Neuronal stem cell (in vitro differentiated cells): ENCODE data around the gene TANK.

Source experiments
- DNase-seq: peaks from one replicate; pipeline ENCODE4 v3.0.0-alpha.2; 2013; ENCODE audit warnings: low spot score
- H2AFZ ChIP-seq: one replicate; pipeline ENCODE4 v1.6.1; 2013; ENCODE audit warnings: mild to moderate bottlenecking, low read length, inconsistent platforms
- H2AK5ac ChIP-seq: 2 replicates; pipeline ENCODE4 v1.6.1; 2013; ENCODE audit warnings: low read depth, mild to moderate bottlenecking, inconsistent platforms, low read length, moderate library complexity, mixed read lengths
- H2BK120ac ChIP-seq: 2 replicates; pipeline ENCODE4 v1.6.1; 2013; ENCODE audit warnings: low read depth, mild to moderate bottlenecking, inconsistent platforms, low read length, moderate library complexity, mixed read lengths
- H2BK12ac ChIP-seq: one replicate; pipeline ENCODE4 v1.6.1; 2013; ENCODE audit warnings: low read length, inconsistent platforms
- H2BK15ac ChIP-seq: 2 replicates; pipeline ENCODE4 v1.6.1; 2013; ENCODE audit warnings: mild to moderate bottlenecking, low read length, inconsistent platforms, mixed read lengths
- H2BK5ac ChIP-seq: one replicate; pipeline ENCODE4 v1.6.1; 2013; ENCODE audit warnings: inconsistent platforms, mild to moderate bottlenecking, low read length, moderate library complexity
- H3K14ac ChIP-seq: one replicate; pipeline ENCODE4 v1.6.1; 2013; ENCODE audit warnings: low read length, inconsistent platforms
- H3K18ac ChIP-seq: 2 replicates; pipeline ENCODE4 v1.6.1; 2013; ENCODE audit warnings: low read length, inconsistent platforms
- H3K23ac ChIP-seq: 2 replicates; pipeline ENCODE4 v1.6.1; 2013; ENCODE audit warnings: low read depth, mild to moderate bottlenecking, mixed read lengths, low read length, inconsistent platforms; ENCODE audit not compliant: poor library complexity
- H3K27ac ChIP-seq: replicated peaks from 3 replicates; pipeline ENCODE4 v1.5.1; 2013; ENCODE audit warnings: low read length, inconsistent platforms
- H3K27me3 ChIP-seq, 3 experiments: 2 replicates each; pipeline ENCODE4 v1.6.1; 2013; ENCODE audit warnings: low read length in 3 of 3, mild to moderate bottlenecking in 2 of 3, inconsistent platforms in 1 of 3, low read depth in 1 of 3, mixed read lengths in 1 of 3, moderate library complexity in 1 of 3; ENCODE audit not compliant: control insufficient read depth in 3 of 3, insufficient read depth in 3 of 3
- H3K36me3 ChIP-seq, 2 donors: replicated peaks in 1 of 2; 2 replicates each; pipeline ENCODE4 v1.6.1; 2013; ENCODE audit warnings: low read length in 2 of 2; ENCODE audit not compliant: control insufficient read depth in 2 of 2, insufficient read depth in 2 of 2
- H3K4ac ChIP-seq: 2 replicates; pipeline ENCODE4 v1.6.1; 2013; ENCODE audit warnings: inconsistent platforms, mild to moderate bottlenecking, low read length, moderate library complexity
- H3K4me1 ChIP-seq, 2 donors: 1 replicate in 1 of 2; 2 replicates in 1 of 2; pipeline ENCODE4 v1.6.1; 2013; ENCODE audit warnings: low read length in 2 of 2, low read depth in 1 of 2; ENCODE audit not compliant: control insufficient read depth in 2 of 2, insufficient read depth in 1 of 2
- H3K4me2 ChIP-seq: one replicate; pipeline ENCODE4 v1.6.1; 2013; ENCODE audit warnings: mild to moderate bottlenecking, low read length, inconsistent platforms; ENCODE audit not compliant: insufficient read depth, poor library complexity, severe bottlenecking
- H3K4me3 ChIP-seq, 2 donors: 2 replicates each; pipeline ENCODE4 v1.5.1; 2013; ENCODE audit warnings: low read length in 2 of 2, mild to moderate bottlenecking in 2 of 2, inconsistent platforms in 1 of 2, moderate library complexity in 1 of 2
- H3K79me1 ChIP-seq: one replicate; pipeline ENCODE4 v1.6.1; 2013; ENCODE audit warnings: low read depth, mild to moderate bottlenecking, inconsistent platforms, low read length, moderate library complexity
- H3K9ac ChIP-seq: one replicate; pipeline ENCODE4 v1.6.1; 2013; ENCODE audit warnings: mild to moderate bottlenecking, low read depth, low read length, inconsistent platforms; ENCODE audit not compliant: poor library complexity
- H3K9me3 ChIP-seq, 2 donors: replicated peaks in 1 of 2; 2 replicates each; pipeline versions ENCODE3 to v1.6.1; 2013; ENCODE audit warnings: low read length in 2 of 2, mild to moderate bottlenecking in 2 of 2, inconsistent platforms in 1 of 2, low read depth in 1 of 2, mixed read lengths in 1 of 2, moderate library complexity in 1 of 2; ENCODE audit not compliant: control insufficient read depth in 2 of 2, insufficient read depth in 1 of 2
- H4K8ac ChIP-seq: one replicate; pipeline ENCODE4 v1.6.1; 2013; ENCODE audit warnings: low read depth, mild to moderate bottlenecking, inconsistent platforms, low read length, moderate library complexity
- H4K91ac ChIP-seq: one replicate; pipeline ENCODE4 v1.6.1; 2013; ENCODE audit warnings: low read length, low read depth, mild to moderate bottlenecking, inconsistent platforms; ENCODE audit not compliant: poor library complexity
- WGBS, 2 donors: extraction: QIAGEN DNeasy Blood & Tissue Kit; methylation state at CpG; one replicate each; pipeline ENCODE4 v1.1.7; 2013; ENCODE audit warnings: missing lambda C conversion rate in 2 of 2, mixed read lengths in 1 of 2; ENCODE audit not compliant: insufficient read length in 2 of 2, insufficient replicate concordance in 1 of 2; ENCODE audit errors: extremely low coverage in 2 of 2; 5-methylcytosine and 5-hydroxymethylcytosine counted together

TANK gene

DNA sequence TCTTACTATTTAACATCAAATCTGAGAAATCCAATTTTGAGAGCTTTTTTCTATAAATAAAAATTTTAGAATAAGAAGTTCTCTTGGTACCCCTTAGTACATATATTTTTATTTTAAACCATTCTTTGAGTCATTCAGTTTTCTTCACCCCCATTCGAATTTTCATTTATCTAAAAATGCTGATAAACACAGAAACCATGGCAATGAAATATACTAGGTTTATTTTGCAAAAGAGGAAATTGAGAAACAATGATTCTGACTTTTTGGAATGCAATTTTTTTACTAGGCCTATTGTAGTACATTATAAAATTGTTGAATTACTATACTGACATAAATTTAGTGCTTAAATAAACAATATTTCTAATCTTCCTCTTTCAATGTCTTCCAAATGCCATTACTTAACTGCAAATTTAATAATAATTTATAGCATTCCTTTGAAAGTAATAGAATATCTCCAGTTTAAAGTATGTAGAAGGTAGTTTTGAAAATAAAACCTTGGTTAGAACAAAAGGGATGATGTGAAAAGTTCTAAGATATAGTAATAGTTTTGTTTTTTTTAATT, 46.3 kb downstream of the TANK start:
- no peak overlapping the region for H3K4ac ChIP-seq
- no peaks in the 10 kb centered on the region for H3K79me1 ChIP-seq
- no peak overlapping the region for H3K4me3 ChIP-seq
- no peak overlapping the region for H3K14ac ChIP-seq
- no peak overlapping the region for H3K27ac ChIP-seq
- no peak overlapping the region for H2AFZ ChIP-seq
- no peak overlapping the region for H3K18ac ChIP-seq
- no peak overlapping the region for H2BK12ac ChIP-seq
- H2AK5ac ChIP-seq: no peak overlapping the region
- no peak overlapping the region for H2BK15ac ChIP-seq
- no peak overlapping the region for H3K23ac ChIP-seq
- peaks cover 2 to 47% of the 10 kb centered on the region in 2 donors for H3K36me3 ChIP-seq
- no peak overlapping the region for H2BK120ac ChIP-seq
- peaks cover 0 to 2% of the 10 kb centered on the region in 2 donors for H3K4me1 ChIP-seq
- DNase-seq: no peak
- H4K91ac ChIP-seq: no peak overlapping the region
- no peak overlapping the region for H3K9ac ChIP-seq
- H2BK5ac ChIP-seq: no peak overlapping the region
- no peaks in the 10 kb centered on the region for H3K9me3 ChIP-seq
- no CpG with 5 or more reads among the region's 1 CpG for WGBS, 2 donors
- H4K8ac ChIP-seq: no peak overlapping the region
- H3K27me3 ChIP-seq: no peaks in the 10 kb centered on the region
- H3K4me2 ChIP-seq: no peak overlapping the region

DNA sequence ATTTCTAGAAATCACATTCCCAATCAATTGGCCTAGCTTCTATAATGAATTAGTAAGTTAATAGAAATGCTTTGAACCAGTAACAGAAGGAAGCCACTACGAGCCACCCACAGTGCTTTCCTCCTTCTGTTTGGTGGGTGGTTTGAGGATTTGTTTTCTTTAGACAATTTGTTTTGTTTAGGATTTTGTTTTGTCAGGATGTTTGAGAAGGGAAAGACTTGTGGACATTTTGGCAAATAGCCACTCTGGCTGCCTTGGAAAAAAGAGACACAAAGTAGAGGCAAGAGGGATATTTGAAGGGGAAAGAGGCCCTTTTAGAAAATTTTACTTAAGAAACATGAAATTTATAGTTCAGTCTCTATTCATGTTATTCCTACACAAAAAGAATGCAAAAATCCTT, 47.7 kb downstream of the TANK start:
- no peak overlapping the region for H3K4ac ChIP-seq
- no peak overlapping the region for H2BK12ac ChIP-seq
- H3K36me3 ChIP-seq: peaks cover 2 to 55% of the 10 kb centered on the region in 2 donors
- H2AK5ac ChIP-seq: no peak overlapping the region
- no peaks in the 10 kb centered on the region for H3K79me1 ChIP-seq
- no peaks in the 10 kb centered on the region for H3K27me3 ChIP-seq
- DNase-seq: no peak
- H3K9me3 ChIP-seq: no peaks in the 10 kb centered on the region
- no peak overlapping the region for H3K23ac ChIP-seq
- no peak overlapping the region for H2BK120ac ChIP-seq
- H2AFZ ChIP-seq: no peak overlapping the region
- H3K9ac ChIP-seq: no peak overlapping the region
- no peak overlapping the region for H4K8ac ChIP-seq
- WGBS, 2 donors: no CpG with 5 or more reads among the region's 1 CpG
- peaks cover 0 to 2% of the 10 kb centered on the region in 2 donors for H3K4me1 ChIP-seq
- no peak overlapping the region for H3K4me2 ChIP-seq
- H3K14ac ChIP-seq: no peak overlapping the region
- H4K91ac ChIP-seq: no peak overlapping the region
- no peak overlapping the region for H2BK15ac ChIP-seq
- H2BK5ac ChIP-seq: no peak overlapping the region
- H3K18ac ChIP-seq: no peak overlapping the region
- H3K27ac ChIP-seq: no peak overlapping the region
- no peak overlapping the region for H3K4me3 ChIP-seq

DNA sequence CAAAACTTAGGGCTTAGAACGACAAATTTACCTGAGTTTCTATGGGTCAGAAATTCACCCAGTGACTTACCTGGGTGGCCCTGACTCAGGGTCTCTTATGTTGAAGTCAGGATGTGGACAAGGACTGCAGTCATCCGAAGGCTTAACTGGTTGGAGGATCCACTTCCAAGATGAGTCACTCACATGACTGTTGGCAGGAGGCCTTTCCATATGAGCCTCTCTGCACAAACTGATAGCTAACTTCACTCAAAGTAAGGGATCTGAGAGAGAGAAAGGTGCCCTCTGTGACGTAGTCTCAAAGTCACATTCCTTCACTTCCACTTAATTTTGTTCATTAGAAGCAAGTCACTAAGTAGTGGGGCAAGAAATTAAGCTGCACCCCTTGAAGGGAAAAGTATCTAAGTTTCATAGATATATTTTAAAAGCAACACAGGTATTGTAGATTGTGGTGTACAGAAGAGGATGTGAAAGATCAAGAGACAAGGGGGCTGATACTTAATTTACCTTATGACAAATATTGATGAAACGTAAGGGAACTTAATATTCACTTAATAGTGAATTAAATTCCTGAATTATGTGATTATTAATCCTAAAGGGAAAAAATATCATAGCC, 48.4 kb downstream of the TANK start:
- no CpG with 5 or more reads among the region's 4 CpGs for WGBS, 2 donors
- no peak overlapping the region for H3K23ac ChIP-seq

DNA sequence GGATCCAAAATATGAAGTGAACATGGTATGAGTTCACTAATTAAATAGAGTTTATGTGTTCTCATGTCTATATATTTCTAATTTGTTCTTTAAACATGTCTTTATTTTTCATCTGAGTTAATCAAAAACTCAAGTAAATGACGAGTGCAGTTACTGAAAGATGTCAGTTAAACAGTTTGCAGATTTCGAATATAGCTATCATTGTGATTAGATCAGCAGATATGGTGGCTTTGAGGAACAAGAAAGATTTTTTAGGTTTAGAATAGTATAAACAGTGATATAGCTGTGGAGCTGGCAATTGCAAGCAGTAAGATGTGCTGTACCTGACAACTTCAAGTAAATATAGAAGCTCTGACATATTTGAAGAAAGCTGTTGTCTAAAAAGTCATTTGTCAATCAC, 49.7 kb downstream of the TANK start:
- H3K9ac ChIP-seq: no peak overlapping the region
- H3K14ac ChIP-seq: no peak overlapping the region
- no peak overlapping the region for H2BK12ac ChIP-seq
- no peak overlapping the region for H3K23ac ChIP-seq
- peaks cover 0 to 2% of the 10 kb centered on the region in 2 donors for H3K4me1 ChIP-seq
- H3K27ac ChIP-seq: no peak overlapping the region
- H3K18ac ChIP-seq: no peak overlapping the region
- no peak overlapping the region for H2AFZ ChIP-seq
- no peak for DNase-seq
- H4K8ac ChIP-seq: no peak overlapping the region
- no peak overlapping the region for H3K4ac ChIP-seq
- H3K79me1 ChIP-seq: no peaks in the 10 kb centered on the region
- H4K91ac ChIP-seq: no peak overlapping the region
- peaks cover 2 to 40% of the 10 kb centered on the region in 2 donors for H3K36me3 ChIP-seq
- H3K27me3 ChIP-seq: no peaks in the 10 kb centered on the region
- H2BK15ac ChIP-seq: no peak overlapping the region
- H3K4me2 ChIP-seq: no peak overlapping the region
- WGBS, 2 donors: no CpG with 5 or more reads among the region's 2 CpGs
- no peak overlapping the region for H3K4me3 ChIP-seq
- H3K9me3 ChIP-seq: peaks cover 2 to 3% of the 10 kb centered on the region in 2 donors
- no peak overlapping the region for H2AK5ac ChIP-seq
- no peak overlapping the region for H2BK5ac ChIP-seq
- no peak overlapping the region for H2BK120ac ChIP-seq

More for the DNA sequence above, 48.4 kb downstream of the TANK start:
- no peaks in the 10 kb centered on the region for H3K27me3 ChIP-seq
- H2BK120ac ChIP-seq: no peak overlapping the region
- peaks cover 2 to 49% of the 10 kb centered on the region in 2 donors for H3K36me3 ChIP-seq
- H2BK15ac ChIP-seq: no peak overlapping the region
- H4K91ac ChIP-seq: no peak overlapping the region
- H3K4me2 ChIP-seq: no peak overlapping the region
- H2BK5ac ChIP-seq: no peak overlapping the region
- no peak overlapping the region for H3K4me3 ChIP-seq
- no peak overlapping the region for H3K4ac ChIP-seq
- H3K79me1 ChIP-seq: no peaks in the 10 kb centered on the region
- H2AFZ ChIP-seq: no peak overlapping the region
- no peaks in the 10 kb centered on the region for H3K9me3 ChIP-seq
- no peak for DNase-seq
- H3K27ac ChIP-seq: no peak overlapping the region
- no peak overlapping the region for H3K14ac ChIP-seq
- peaks cover 0 to 2% of the 10 kb centered on the region in 2 donors for H3K4me1 ChIP-seq
- no peak overlapping the region for H2AK5ac ChIP-seq
- no peak overlapping the region for H3K18ac ChIP-seq
- H4K8ac ChIP-seq: no peak overlapping the region
- no peak overlapping the region for H2BK12ac ChIP-seq
- H3K9ac ChIP-seq: no peak overlapping the region
